K562 (cell line): ENCODE data around the gene PPP1R12C. TPM values are rescaled to one million over a fixed set of nuclear protein-coding genes. Genes with fewer than 3 reads are reported as not detected.
A peak's percentile ranks its signal among the peaks of the same experiment; 100 is the strongest.

Experiments
- BDP1 ChIP-seq: IDR thresholded peaks from 3 replicates; pipeline ENCODE4 v1.6.1; 2011; ENCODE audit not compliant: insufficient read length, insufficient read depth
- BRCA1 ChIP-seq, 2 experiments: fragments of 450-650 bp in 1 of 2; sonication (generic) in 1 of 2; formaldehyde crosslinking in 1 of 2; IDR thresholded peaks; 2 replicates each; pipeline versions ENCODE4 v1.5.0 to v1.6.1; 2017 to 2020; ENCODE audit warnings: mild to moderate bottlenecking in 1 of 2, missing genetic modification reagents in 1 of 2
- CBX1 ChIP-seq: sonication (generic); IDR thresholded peaks from 2 replicates; pipeline ENCODE4 v1.6.1; 2016; ENCODE audit warnings: antibody characterized with exemption, low read depth, mild to moderate bottlenecking
- CHD1 ChIP-seq: fragments of 200-600 bp; sonication (generic); IDR thresholded peaks from one replicate; pipeline ENCODE4 v1.6.1; 2012; ENCODE audit warnings: mild to moderate bottlenecking, moderate library complexity, low read length, inconsistent platforms
- ESRRA ChIP-seq: fragments of 450-650 bp; IDR thresholded peaks from 2 replicates; pipeline ENCODE4 v1.6.1; 2014; ENCODE audit warnings: low read depth, mild to moderate bottlenecking, moderate library complexity, borderline replicate concordance
- ETV6 ChIP-seq, 3 experiments: fragments of 150-350 bp in 1 of 3; sonication (generic) in 1 of 3; formaldehyde crosslinking in 1 of 3; IDR thresholded peaks; 2 replicates each; pipeline versions ENCODE4 v1.6.1 to v1.8.0; 2014 to 2022; ENCODE audit warnings: borderline replicate concordance in 2 of 3, low read depth in 2 of 3, antibody characterized with exemption in 1 of 3, low read length in 1 of 3, mild to moderate bottlenecking in 1 of 3, missing genetic modification reagents in 1 of 3
- HDAC3 ChIP-seq: fragments of 450-650 bp; IDR thresholded peaks from 2 replicates; pipeline ENCODE4 v1.6.1; 2018; ENCODE audit warnings: borderline replicate concordance, mild to moderate bottlenecking, moderate library complexity; ENCODE audit not compliant: partially characterized antibody
- HNRNPUL1 ChIP-seq: fragments of 200-400 bp; formaldehyde crosslinking; IDR thresholded peaks from 2 replicates; pipeline ENCODE4 v1.6.1; 2017; ENCODE audit warnings: low read length
- KDM1A ChIP-seq, 2 experiments: fragments of 450-650 bp; IDR thresholded peaks; 2 replicates each; pipeline ENCODE4 v1.6.1; 2016; ENCODE audit warnings: mild to moderate bottlenecking in 2 of 2
- MLLT1 ChIP-seq, 2 experiments: fragments of 450-650 bp; IDR thresholded peaks; 2 replicates each; pipeline ENCODE4 v1.6.1; 2016
- NCOA6 ChIP-seq: fragments of 450-650 bp; IDR thresholded peaks from 2 replicates; pipeline ENCODE4 v1.6.1; 2017; ENCODE audit warnings: mild to moderate bottlenecking
- NR1H2 ChIP-seq: sonication (generic); formaldehyde crosslinking; IDR thresholded peaks from 2 replicates; pipeline ENCODE4 v1.4.0; 2020; ENCODE audit warnings: mild to moderate bottlenecking, missing genetic modification reagents
- SAFB ChIP-seq: fragments of 200-400 bp; formaldehyde crosslinking; IDR thresholded peaks from 2 replicates; pipeline ENCODE4 v1.6.1; 2017; ENCODE audit warnings: low read depth, low read length, borderline replicate concordance
- TOE1 ChIP-seq, 2 experiments: fragments of 450-650 bp in 1 of 2; sonication (generic) in 1 of 2; formaldehyde crosslinking in 1 of 2; IDR thresholded peaks; 2 replicates each; pipeline versions ENCODE4 v1.7.1 to v1.8.0; 2016 to 2022; ENCODE audit warnings: borderline replicate concordance in 2 of 2, mild to moderate bottlenecking in 2 of 2, antibody characterized with exemption in 1 of 2, inconsistent platforms in 1 of 2, low read depth in 1 of 2, missing genetic modification reagents in 1 of 2, moderate library complexity in 1 of 2
- YY1 ChIP-seq, 3 experiments: IDR thresholded peaks; 2 replicates each; pipeline ENCODE4 v1.6.1; 2011; ENCODE audit warnings: low read length in 2 of 3, mild to moderate bottlenecking in 2 of 3, moderate library complexity in 2 of 3, borderline replicate concordance in 1 of 3, control low read depth in 1 of 3, low read depth in 1 of 3; ENCODE audit not compliant: insufficient read depth in 3 of 3, insufficient replicate concordance in 2 of 3, control insufficient read depth in 1 of 3, insufficient read length in 1 of 3; ENCODE audit errors: extremely low read depth in 1 of 3
- ZBTB33 ChIP-seq: sonication (generic); formaldehyde crosslinking; IDR thresholded peaks from 2 replicates; pipeline ENCODE4 v1.8.1; 2023; ENCODE audit warnings: mild to moderate bottlenecking, missing genetic modification reagents
- ZBTB49 ChIP-seq: sonication (generic); formaldehyde crosslinking; IDR thresholded peaks from 2 replicates; pipeline ENCODE4 v1.8.0; 2022; ENCODE audit warnings: missing genetic modification reagents, mild to moderate bottlenecking, borderline replicate concordance
- ZNF253 ChIP-seq: fragments of 250-450 bp; sonication (Bioruptor Pico); conservative IDR thresholded peaks from 2 replicates; pipeline ENCODE4 v1.6.1; 2021; ENCODE audit warnings: mild to moderate bottlenecking
- ZNF699 ChIP-seq: fragments of 250-450 bp; sonication (Bioruptor Pico); IDR thresholded peaks from 2 replicates; pipeline ENCODE4 v1.8.0; 2021; ENCODE audit warnings: mild to moderate bottlenecking, moderate library complexity; ENCODE audit not compliant: insufficient replicate concordance
- polyA plus RNA-seq, 8 experiments: library from polyadenylated mRNA; depleted of rRNA in 4 of 8; stranded (reverse) in 5 of 8; unstranded in 3 of 8; fragments of >200 nt; fragmentation: Nextera tagmentation in 2 of 8; fragmentation: Illumina TruSeq in 1 of 8; extraction: Ambion mirVana in 2 of 8; extraction: Trizol in 1 of 8; gene quantifications; 2 replicates each; pipeline versions ENCODE4 v1.2.1 to v1.2.3, GENCODE V29; 2011 to 2014; ENCODE audit warnings: inconsistent platforms in 1 of 8, missing spikeins in 1 of 8
- total RNA-seq, 7 experiments: library from RNA; depleted of rRNA in 6 of 7; stranded (reverse); fragments of >200 nt in 6 of 7; fragmentation: Illumina TruSeq in 2 of 7; extraction: Trizol in 2 of 7; gene quantifications; 2 replicates each; pipeline versions ENCODE4 v1.2.1 to v1.2.3, GENCODE V29; 2011 to 2021; ENCODE audit warnings: low replicate concordance in 1 of 7

Gene PPP1R12C
- total and polyA plus RNA-seq, 9 of the 15 experiments (the other 6 are each of a cell fraction or from before 2014, with no cell fraction given) = 1.8 to 136 (median 33.7) TPM

GRCh38 chr19:55158848-55159749 lies 41.7 kb upstream of the PPP1R12C start (continued):
- TF ChIP-seq ZBTB33 (CRISPR knock-in tag) (no peak), KDM1A (IDR thresholded peaks at IDR 0.05) (peak; percentile 83 to 87), TOE1 (IDR thresholded peaks at IDR 0.05; ENCODE audit: borderline replicate concordance) (no peak), TOE1 (CRISPR knock-in tag; IDR thresholded peaks at IDR 0.05; ENCODE audit: borderline replicate concordance, low read depth) (no peak), BDP1 (no peak), ZBTB49 (no peak), ZNF699 (CRISPR knock-in tag) (no peak), ETV6 (IDR thresholded peaks at IDR 0.05; ENCODE audit: borderline replicate concordance in 1 of 2, low read depth in 2 of 2, low read length in 1 of 2) (peak in 1 of 2 experiments; percentile 18; a peak in 1 of 4 replicates), ETV6 (CRISPR knock-in tag; IDR thresholded peaks at IDR 0.05; ENCODE audit: borderline replicate concordance) (no peak), BRCA1 (IDR thresholded peaks at IDR 0.05) (no peak), BRCA1 (CRISPR knock-in tag; IDR thresholded peaks at IDR 0.05) (no peak), MLLT1 (IDR thresholded peaks at IDR 0.05) (no peak), ZNF253 (no peak), CHD1 (no peak), ESRRA (no peak), SAFB (no peak), CBX1 (peak; percentile 38; the same call in 1 of the 2 replicates), HDAC3 (peak; percentile 68), YY1 (IDR thresholded peaks at IDR 0.05; ENCODE audit: borderline replicate concordance in 1 of 3, control insufficient read depth in 1 of 3, extremely low read depth in 1 of 3, insufficient read depth in 3 of 3, insufficient read length in 1 of 3, insufficient replicate concordance in 2 of 3, low read depth in 1 of 3, low read length in 2 of 3) (peak in 1 of 3 experiments; percentile 43), NCOA6 (no peak), NR1H2 (CRISPR knock-in tag) (no peak), HNRNPUL1 (no peak)
